GM21528 (cell line): ENCODE measurements around the gene HDAC2.
"Not testable (repeated sequence)": the region's sequence is repeated elsewhere in the genome, so short reads cannot be mapped to it uniquely, and the experiment has no call there.

Experiments used
- ATAC-seq: cut with Tn5 transposase; IDR thresholded peaks from one replicate; pipeline ENCODE4 v1.9.1; 2021; ENCODE audit warnings: mild to moderate bottlenecking, moderate library complexity; ENCODE audit not compliant: unreplicated experiment, low FRiP score

Gene HDAC2

DNA sequence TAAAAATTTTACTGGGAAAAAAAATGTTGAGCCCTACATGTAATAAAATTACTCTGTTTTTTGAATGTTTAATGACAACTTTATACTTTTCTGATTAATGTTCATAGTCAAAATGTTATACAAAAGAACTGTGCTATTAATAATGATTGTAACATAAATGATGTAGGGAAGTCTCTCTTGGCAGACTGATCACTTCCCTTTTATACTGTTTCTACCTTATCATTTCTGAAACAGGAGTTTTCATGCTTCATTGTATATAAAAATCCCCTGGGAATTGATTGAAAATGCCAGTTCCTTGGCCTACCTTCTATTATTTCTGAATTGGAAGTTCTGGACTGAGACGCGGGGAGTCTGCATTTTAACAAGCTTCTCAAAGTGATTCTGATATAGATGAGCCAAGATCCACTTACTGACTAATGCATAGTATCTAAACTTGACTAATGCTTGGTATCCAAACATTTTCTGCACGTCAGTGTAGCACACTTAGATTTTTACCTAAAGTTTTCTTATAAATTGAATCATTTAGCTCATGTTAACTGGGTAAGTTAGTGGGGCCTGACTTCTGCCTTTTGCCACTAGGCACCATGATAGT, 7.2 kb upstream of the HDAC2 start:
- no peak for ATAC-seq

DNA sequence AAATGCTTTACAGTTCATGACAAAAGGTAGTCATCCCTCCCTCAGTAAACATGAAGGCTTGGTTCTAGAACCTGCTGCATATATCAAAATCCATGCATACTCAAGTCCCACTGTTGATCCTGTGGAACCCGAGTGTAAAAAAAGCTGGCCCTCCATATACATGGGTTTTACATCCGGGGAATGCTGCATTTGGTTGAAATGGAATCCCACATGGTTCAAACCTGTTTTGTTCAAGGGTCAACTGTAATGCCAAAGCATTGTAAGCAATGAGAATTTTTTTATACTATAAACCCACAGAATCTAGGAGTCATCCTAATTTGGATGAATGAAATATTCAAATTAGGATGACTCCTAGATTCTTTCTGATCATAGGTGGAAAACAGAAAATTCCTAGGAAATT, 5.9 kb upstream of the HDAC2 start:
- no peak for ATAC-seq

DNA sequence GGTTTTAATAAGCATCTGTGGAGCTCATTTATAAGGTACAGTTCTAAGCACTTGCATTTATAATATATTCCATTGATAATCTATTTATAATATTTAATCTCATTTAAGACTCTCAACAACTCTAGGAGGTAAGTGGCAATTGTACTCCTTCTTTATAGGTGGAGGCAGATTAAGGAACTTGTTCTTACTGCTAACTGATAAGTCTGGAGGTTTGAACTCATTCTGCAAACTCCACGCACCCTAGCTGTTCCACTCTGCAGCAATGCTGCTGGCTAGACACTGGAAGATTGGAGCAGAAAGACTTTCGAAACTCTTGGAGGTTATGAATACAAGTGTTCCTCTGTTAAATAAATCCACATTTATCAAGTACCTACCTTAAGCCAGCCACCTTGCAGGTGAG, 793 bp upstream of the HDAC2 start:
- no peak for ATAC-seq

DNA sequence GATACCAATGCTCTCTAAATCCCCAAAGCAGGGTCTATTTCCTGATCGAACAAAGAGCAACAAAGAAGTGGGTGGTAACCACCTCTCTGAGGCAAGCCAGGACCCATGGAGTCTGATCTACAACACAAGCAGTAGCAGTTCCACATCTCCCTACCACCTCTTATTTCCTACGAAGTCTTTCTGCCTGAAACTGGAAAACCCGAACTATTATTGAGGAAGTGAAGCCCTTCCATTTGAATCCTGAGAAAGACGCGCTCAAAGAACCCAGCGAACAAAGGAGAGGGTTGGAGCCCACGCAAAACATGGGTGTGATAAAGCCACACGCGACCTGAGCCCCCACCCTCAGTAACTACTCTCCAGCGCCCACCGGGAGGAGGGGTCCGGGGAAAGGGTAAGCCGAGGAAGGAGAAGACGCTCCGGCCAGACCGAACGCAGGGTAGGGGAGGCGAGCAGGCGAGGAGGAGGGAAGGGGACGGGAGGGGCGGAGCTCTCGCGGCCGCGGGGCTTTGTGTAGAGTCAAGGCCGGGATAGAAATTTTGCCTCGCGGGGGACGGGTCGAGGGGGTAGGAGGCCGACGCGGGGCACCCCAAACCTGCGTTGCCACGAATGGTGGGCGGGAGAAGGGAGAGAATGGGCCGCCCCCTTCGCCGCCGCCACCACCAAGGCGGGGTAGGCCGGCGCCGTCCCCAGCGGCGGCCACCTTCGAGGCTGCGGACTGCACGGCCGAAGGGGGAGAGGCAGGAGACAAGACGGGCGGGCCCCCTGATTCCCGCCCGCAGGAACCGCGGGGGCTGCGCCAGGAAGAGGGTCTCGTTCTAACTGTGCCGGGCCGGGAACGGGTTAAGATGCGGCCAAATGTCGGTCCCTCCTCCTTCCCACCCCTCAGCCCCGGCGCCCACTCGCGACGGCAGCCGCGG, 802 bp downstream of the HDAC2 start:
- ATAC-seq = peak; percentile 49

DNA sequence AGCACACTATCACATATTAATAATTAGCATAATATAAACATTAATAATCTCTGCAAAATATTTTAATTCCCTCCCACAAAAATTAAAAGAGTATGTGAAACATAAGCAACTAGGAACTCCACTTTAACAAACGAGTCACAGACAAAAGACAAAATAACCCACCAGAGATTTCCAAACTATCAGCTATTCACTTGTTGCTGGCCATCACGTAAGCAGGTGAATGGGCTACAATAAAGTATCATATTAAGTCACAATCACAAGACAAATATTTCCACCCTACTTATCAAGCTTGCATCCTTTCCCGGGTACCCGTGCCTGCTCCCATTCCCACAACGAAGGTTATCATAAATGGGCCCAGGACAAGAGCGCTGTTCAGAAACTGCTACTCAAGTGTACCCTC, 2.5 kb downstream of the HDAC2 start:
- no peak for ATAC-seq

DNA sequence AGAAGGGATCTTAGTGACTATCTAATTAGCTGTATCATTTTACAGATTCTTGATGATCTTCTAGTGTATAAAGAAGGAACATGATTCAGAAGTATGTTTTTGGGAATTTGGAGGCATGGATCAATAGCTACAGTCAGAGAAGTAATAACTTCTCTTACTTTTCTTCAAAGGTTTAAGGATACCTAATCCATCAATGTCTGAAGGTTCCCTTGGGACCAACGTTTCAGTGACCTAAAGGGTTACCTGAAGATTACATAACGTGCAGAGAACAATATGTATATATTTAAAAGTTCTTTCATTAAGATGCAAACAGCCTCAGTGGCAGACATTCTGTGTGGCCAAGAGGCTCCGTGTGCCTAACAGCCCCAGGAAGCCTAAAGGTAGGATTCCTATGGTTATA, 3.2 kb downstream of the HDAC2 start:
- no peak for ATAC-seq

DNA sequence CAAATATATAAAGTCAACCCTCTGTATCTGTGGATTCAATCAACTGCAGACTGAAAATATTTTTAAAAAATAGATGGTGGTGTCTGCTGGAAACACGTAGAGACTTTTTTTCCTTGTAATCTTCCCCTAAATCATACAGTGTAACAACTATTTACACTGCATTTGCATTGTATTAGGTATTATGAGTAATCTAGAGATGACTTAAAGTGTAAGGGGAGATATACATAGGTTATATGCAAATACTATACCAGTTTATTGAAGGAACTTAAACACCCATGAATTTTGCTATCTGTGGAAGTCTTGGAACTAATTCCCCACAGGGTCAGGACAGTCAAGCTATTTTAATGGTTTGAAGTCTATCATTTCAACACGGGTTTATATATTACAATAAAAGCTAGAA, 10.2 kb downstream of the HDAC2 start:
- ATAC-seq = no peak

DNA sequence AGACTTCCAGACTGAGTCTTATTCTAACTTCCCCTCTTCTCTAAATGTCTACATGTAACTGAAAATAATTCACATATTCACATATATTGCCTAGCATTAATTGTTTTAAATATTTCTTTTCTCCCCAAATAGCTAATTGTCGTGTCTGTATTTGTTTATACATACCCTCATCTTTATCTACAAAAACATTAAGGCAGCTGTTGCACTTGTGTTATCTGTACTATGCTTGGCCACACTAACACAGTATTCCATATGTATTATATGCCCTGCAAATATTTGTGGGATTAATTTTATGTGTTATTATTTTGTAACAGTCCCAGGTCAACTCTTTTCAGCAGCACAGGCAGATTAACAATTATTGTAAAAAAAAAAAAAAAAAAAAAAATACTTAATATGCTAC, 11.7 kb downstream of the HDAC2 start:
- no peak for ATAC-seq

DNA sequence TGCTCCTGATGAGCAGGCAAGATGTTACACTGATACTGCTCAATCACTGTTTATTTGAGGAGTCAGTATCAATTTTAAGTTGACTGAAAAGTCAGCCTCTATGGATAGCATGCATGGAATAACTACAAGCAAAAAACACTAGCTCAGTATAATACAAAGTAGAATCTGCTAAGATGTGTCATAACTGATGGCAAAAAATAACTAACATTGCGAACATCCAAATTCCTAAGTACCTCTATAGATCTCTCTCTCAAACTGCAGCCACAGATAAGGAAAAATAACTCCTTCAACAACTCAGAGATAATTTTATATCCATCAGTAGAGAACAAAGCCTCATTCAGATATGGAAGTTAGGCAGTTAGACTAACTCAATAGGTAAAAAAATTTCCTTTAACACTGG, 16.3 kb downstream of the HDAC2 start:
- ATAC-seq = no peak

DNA sequence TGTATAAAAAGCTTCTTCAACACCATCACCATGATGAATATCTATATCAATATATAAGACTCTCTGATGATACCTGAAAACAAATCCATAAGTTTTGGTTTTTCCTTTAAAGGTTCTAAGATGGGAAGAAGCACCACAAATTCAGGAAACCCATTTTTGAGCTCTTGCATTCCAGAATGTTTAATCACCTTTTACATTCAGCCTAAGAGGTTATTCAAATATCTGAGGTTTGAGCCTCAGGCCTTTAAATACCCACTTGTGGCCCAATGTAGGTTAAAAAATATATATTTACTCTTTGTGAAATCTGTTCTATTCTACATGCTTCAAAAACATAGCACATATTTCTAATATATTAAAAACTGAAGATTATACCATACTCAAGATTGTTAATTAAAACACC, 17.6 kb downstream of the HDAC2 start:
- ATAC-seq = no peak

DNA sequence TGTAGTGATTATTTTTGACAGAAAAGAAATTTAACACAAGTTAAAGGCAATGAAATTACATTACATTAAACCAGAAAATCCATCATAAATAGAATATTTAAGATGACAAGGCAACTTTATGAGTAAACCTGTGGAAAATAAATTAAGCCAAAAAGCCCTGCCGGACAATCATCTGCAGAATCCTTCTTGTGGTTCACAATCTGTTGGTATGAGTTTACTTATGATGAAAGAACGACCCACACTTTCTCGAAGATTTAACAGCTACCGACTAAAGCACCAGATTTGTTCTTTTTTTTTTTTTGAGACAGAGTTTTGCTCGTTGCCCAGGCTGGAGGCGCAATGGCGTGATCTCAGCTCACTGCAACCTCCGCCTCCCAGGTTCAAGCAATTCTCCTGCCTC, 21.4 kb downstream of the HDAC2 start:
- no peak for ATAC-seq

DNA sequence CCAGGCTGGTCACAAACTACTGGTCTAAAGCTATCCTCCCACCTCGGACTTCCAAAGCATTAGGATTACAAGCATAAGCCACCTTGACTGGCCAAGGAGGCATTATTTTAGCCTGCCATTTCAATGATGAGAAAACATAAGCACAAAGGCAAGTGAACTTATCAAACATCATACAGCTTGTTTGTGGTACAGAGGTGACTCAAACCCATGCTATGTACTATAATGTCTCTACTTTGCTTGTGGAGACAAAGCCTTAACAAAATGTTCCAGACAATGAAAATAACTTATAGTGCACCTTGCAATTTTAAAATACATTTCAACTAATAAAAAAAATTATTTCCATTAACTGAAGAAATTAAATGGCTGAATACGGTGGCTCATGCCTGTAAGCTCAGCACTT, 26.2 kb downstream of the HDAC2 start:
- no peak for ATAC-seq

DNA sequence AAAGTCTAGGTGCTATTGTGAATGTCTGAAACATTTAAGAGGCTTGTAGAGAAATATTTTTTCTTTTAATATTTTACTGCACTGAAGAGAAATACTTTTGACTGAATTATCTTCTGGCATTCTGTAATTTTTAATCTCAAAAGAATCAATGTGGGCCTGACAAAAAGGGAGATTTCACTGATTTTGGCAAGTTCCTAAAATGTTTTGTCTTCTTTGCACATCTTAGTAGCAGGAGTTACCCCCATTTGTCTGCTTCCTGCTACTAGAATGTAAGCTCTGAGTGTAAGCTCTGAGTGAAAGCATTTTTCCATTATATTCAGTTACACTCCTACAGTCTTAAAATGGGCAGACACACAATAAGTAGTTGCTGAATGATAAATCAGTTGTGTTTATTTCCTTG, 31.1 kb downstream of the HDAC2 start:
- ATAC-seq = no peak

DNA sequence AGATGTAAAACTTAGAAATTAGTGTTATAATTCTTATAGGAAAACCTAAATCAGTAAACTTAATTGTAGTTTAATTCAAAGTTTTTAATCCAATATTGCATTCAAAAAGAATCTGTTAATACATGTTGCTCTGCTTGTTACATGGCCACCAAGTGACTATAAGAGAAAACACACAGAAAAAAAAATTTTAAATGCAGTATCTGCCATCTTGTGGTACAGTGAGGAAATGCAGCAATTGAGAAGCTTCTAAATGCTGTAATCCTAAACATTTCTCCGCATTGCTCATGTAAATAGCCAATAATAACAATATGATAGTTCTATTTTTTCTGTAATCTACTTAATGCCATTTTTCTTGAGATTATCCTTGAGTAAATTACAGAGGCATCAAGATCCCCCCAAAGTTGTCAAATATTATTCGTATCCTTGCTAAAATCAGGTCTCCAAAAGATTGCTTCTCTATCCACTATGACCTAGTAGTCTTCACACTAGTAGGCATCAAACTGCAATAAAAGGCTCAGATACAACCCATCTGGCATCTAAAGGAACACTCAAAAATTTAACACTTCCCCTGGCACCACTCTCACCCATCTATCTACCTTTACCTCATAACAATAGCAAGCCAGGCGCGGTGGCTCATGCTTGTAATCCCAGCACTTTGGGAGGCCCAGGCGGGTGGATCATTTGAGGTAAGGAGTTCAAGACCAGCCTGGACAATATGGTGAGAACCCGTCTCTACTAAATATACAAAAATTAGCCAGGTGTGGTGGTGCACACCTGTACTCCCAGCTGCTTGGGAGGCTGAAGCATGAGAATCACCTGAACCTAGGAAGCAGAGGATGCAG, 34.6 kb downstream of the HDAC2 start:
- ATAC-seq = peak; percentile 96

DNA sequence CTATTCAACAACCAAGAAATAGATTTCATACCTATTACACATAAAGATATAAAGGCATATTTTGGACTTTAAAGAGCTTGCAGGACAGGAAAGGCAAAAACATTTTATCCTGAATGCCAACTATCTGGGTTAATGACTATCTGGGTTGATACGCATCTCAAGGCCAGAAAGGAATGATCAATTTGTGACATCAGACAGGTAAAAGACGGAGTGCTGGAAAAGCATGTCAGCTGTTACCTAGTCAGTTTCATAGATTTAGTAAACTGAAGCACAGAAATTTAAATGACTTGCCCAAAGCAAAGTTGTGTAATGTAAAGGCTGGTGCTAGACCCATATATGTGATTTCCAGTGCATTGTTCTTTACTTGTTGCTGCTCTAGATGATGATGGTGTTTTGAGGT, 36.8 kb downstream of the HDAC2 start:
- ATAC-seq = no peak

DNA sequence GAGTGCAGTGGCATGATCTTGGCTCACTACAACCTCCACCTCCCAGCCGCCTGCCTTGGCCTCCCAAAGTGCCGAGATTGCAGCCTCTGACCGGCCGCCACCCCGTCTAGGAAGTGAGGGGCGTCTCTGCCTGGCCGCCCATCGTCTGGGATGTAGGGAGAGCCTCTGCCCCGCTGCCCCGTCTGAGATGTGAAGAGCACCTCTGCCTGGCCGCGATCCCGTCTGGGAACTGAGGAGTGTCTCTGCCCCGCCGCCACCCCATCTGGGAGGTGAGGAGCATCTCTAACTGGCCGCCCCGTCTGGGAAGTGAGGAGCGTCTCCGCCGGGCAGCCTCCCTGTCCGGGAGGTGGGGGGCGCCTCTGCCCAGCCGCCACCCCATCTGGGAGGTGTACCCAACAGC, 39.0 kb downstream of the HDAC2 start:
- ATAC-seq = not testable (repeated sequence)

DNA sequence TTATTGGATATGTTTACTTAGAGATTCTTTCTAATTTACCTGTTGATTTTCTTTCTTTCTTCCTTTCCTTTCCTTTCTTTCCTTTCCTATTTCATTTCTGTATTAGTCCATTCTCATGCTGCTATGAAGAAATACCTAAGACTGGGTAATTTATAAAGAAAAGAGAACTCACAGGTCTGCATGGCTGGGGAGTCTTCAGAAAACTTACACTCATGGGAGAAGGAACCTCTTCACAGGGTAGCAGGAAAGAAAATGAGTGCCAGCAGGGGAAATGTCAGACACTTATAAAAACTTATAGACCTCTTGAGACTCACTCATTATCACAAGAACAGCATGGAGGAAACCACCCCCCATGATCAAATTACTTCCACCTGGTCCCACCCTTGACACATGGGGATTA, 40.8 kb downstream of the HDAC2 start:
- ATAC-seq = no peak

DNA sequence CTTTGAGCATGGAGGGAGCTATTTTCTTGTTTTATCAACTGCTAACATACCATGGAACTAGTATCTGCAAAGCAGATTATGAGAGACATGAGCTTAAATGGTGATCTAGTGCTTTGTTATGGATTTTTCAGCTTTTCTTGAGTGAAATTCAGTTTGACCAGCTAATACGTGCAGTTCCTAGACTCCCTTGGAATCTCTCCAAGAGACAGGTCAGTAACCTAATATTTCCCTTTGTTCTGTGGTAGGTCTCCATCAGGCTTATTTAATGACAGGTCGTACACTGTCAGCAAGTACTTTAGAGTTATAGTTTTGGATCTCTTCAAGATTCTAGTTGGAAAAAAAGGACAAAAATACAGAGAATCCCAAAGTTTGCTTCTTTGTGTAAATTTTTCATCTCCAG, 43.9 kb downstream of the HDAC2 start:
- ATAC-seq = no peak

DNA sequence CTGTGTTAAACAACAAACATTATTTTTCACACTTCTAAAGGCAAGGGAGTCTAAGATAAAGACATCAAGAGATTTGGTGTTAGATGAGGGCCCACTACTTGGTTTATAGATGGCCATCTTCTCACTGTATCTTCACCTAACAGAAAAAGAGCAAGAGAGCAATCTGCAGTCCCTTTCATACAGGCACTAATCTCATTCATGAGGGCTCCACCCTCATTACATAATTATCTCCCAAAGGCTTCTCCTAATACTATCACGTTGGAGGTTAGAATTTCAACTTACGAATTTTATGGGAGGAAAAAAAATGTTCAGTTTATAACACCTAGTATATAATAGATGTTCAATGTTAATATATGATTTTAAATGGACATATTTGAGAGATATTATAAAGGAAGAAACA, 45.6 kb downstream of the HDAC2 start:
- ATAC-seq = no peak

DNA sequence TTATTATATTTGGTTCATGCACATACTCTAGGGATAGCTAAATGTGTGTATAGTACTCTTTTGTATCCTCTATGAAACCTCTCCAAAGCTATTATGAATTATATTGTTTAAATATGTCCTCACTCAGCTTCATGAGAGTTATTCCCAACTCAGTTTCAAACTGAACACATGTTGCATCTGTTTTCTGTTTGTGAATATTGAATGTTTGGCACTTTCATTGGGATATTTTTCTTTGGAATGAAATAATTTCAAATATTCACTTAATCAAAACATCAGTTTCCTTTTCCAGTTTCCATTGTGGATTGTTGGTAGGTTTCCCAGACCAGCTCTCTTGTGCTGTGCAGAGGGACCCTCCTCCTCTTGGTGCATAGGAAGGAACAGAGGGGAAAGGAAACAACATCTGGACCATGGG, 46.6 kb downstream of the HDAC2 start:
- ATAC-seq = no peak

DNA sequence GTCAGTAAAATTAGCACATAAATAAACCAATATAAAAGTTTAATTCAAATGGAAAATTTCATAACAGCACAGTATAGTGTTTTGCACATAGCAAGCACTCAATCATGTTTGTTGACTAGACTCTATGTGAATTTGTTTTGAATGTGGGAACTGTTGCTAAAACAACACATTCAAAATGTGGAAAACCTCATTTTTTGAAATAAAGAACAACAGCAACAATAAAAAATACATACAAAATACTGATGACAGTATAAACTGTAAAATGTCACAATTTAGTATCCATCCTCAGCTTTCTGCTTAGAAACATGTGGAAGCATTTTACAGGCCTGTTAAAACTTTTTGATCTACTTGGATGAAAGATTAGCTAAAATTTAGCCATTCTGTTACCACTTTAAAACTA, 47.4 kb downstream of the HDAC2 start:
- ATAC-seq = no peak
